SU-DHL-6 (cell line): ENCODE results near the gene PROSER3.

Source experiments
- H2AFZ ChIP-seq: fragments of 200-600 bp; sonication (generic); 2 replicates; pipeline ENCODE4 v1.6.1; 2014; ENCODE audit warnings: low read depth, mild to moderate bottlenecking, moderate library complexity, mixed read lengths, antibody characterized with exemption, low read length; ENCODE audit not compliant: severe bottlenecking
- H3F3A ChIP-seq: fragments of 200-600 bp; shearing (Covaris generic); 2 replicates; pipeline ENCODE4 v1.6.0; 2016; ENCODE audit warnings: antibody characterized with exemption, mild to moderate bottlenecking; ENCODE audit not compliant: insufficient read depth
- H3K27ac ChIP-seq: fragments of 200-600 bp; sonication (generic); 2 replicates; pipeline ENCODE4 v1.5.1; 2016; ENCODE audit warnings: low read depth, mild to moderate bottlenecking, low read length, moderate library complexity, mixed read lengths
- H3K27me3 ChIP-seq: fragments of 200-600 bp; sonication (generic), shearing (Covaris generic); 2 replicates; pipeline ENCODE4 v1.6.0; 2014; ENCODE audit warnings: mild to moderate bottlenecking, low read length
- H3K36me3 ChIP-seq: fragments of 200-600 bp; sonication (generic); 2 replicates; pipeline ENCODE4 v1.6.1; 2014; ENCODE audit warnings: mild to moderate bottlenecking, low read length, mixed read lengths
- H3K4me2 ChIP-seq: fragments of 300-600, 200-600 bp; shearing (Covaris generic), sonication (generic); 2 replicates; pipeline ENCODE4 v1.6.0; 2014; ENCODE audit warnings: low read length, low read depth, mild to moderate bottlenecking; ENCODE audit not compliant: poor library complexity, severe bottlenecking
- H3K4me3 ChIP-seq: fragments of 200-600 bp; sonication (generic); 2 replicates; pipeline ENCODE4 v1.5.1; 2014; ENCODE audit warnings: antibody characterized with exemption, low read length, mild to moderate bottlenecking, mixed read lengths; ENCODE audit not compliant: insufficient read depth, poor library complexity, severe bottlenecking
- H3K79me2 ChIP-seq: fragments of 200-600 bp; sonication (generic); 2 replicates; pipeline ENCODE4 v1.6.1; 2014; ENCODE audit warnings: mild to moderate bottlenecking, low read length, moderate library complexity; ENCODE audit not compliant: insufficient read depth
- H3K9ac ChIP-seq: fragments of 200-600 bp; sonication (generic); 2 replicates; pipeline ENCODE4 v1.7.0; 2014; ENCODE audit warnings: mild to moderate bottlenecking, low read length
- H3K9me2 ChIP-seq: fragments of 200-600 bp; sonication (generic); replicated peaks from 2 replicates; pipeline ENCODE4 v1.6.1; 2014; ENCODE audit warnings: low read length; ENCODE audit not compliant: insufficient read depth
- H3K9me3 ChIP-seq: fragments of 200-600 bp; sonication (generic); 2 replicates; pipeline ENCODE4 v1.6.1; 2014; ENCODE audit warnings: low read length, mixed read lengths; ENCODE audit not compliant: insufficient read depth
- H4K20me1 ChIP-seq: fragments of 200-600 bp; sonication (generic); 2 replicates; pipeline ENCODE4 v1.6.1; 2014; ENCODE audit warnings: low read depth, mild to moderate bottlenecking, antibody characterized with exemption, low read length, moderate library complexity, mixed read lengths
- EZH2phosphoT487 ChIP-seq: fragments of 200-600 bp; sonication (generic), shearing (Covaris generic); conservative IDR thresholded peaks from 2 replicates; pipeline ENCODE4 v1.6.1; 2018; ENCODE audit warnings: mild to moderate bottlenecking, antibody characterized with exemption, low read length, moderate library complexity, mixed read lengths
- TF ChIP-seq, protein P1 (sequence below): fragments of 200-600 bp; sonication (generic); IDR thresholded peaks from one replicate; pipeline ENCODE4 v1.5.1; 2017; ENCODE audit warnings: antibody characterized with exemption, mild to moderate bottlenecking, low read length, moderate library complexity; ENCODE audit not compliant: insufficient read depth, poor library complexity, severe bottlenecking

Gene PROSER3

DNA sequence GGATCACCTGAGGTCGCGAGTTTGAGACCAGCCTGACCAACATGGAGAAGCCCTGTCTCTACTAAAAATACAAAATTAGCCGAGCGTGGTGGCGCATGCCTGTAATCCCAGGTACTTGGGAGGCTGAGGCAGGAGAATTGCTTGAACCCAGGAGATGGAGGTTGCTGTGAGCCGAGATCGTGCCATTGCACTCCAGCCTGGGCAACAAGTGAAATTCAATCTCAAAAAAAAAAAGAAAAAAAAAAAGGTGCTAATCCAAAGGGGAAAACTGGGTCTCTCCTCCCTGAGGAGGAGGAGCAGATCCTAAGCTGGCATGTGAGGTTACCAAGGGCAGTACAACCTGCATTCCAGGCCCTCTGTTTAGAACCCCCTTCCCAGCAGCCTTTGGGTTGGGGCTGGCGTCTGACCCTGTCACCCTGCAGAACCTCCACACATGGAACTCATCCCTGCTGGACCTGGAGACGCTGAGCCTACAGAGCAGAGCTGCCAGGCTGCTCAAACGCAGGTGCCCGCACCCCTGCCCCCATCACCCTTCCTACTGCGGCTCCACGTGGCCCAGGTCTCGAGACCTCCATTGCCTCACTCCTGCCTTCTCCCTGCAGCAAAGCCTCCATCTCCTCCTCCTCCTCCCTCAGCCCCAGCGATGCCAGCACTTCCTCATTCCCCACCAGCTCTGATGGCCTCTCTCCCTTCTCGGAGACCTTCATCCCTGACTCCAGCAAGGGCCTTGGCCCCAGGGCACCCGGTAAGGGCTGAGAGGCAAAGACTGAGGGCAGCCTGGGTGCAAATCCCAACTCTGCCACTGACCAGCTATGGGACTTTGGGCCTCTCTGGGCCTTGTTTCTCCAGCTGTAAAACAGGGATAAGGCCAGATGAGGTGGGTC lies 6.7 kb downstream of the PROSER3 start:
- Histone ChIP-seq H3F3A (no peaks in the 10 kb centered on the region), H3K27ac (no peak overlapping the region), H3K4me3 (no peak overlapping the region), H3K36me3 (no peaks in the 10 kb centered on the region), H3K4me2 (no peak overlapping the region), H3K9me3 (no peaks in the 10 kb centered on the region), H4K20me1 (no peaks in the 10 kb centered on the region), H3K79me2 (peaks cover 5% of the 10 kb centered on the region; the same call in 1 of the 2 replicates), H3K9me2 (no peaks in the 10 kb centered on the region), H2AFZ (no peak overlapping the region), H3K9ac (no peak overlapping the region), H3K27me3 (no peaks in the 10 kb centered on the region)
- no peak for TF ChIP-seq EZH2phosphoT487
- TF ChIP-seq, protein P1, sequence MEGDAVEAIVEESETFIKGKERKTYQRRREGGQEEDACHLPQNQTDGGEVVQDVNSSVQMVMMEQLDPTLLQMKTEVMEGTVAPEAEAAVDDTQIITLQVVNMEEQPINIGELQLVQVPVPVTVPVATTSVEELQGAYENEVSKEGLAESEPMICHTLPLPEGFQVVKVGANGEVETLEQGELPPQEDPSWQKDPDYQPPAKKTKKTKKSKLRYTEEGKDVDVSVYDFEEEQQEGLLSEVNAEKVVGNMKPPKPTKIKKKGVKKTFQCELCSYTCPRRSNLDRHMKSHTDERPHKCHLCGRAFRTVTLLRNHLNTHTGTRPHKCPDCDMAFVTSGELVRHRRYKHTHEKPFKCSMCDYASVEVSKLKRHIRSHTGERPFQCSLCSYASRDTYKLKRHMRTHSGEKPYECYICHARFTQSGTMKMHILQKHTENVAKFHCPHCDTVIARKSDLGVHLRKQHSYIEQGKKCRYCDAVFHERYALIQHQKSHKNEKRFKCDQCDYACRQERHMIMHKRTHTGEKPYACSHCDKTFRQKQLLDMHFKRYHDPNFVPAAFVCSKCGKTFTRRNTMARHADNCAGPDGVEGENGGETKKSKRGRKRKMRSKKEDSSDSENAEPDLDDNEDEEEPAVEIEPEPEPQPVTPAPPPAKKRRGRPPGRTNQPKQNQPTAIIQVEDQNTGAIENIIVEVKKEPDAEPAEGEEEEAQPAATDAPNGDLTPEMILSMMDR, result no peak

DNA sequence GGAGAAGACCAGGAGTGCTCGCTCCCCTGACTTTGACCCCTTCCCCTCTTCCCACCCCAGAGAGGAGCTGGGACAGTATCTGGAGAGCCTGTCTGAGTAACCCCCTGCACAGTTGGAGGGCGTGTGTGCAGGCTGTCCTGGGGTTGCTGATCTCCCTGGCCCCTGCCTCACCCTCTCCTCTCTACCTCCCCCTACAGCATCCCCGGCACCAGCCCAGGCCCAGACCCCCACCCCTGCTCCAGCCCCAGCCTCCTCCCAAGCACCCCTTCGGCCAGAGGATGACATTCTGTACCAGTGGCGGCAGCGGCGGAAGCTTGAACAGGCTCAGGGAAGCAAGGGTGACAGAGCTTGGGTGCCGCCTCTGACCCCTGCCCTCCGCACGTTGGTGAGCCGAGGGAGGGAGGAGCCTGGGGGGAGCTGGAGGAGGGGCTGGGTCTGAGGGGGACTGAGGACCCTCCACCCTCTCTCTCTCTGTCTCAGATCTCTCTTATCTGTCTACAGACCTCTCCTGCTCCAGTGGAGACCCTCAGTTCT lies 8.7 kb downstream of the PROSER3 start:
- Histone ChIP-seq H3K27me3 (no peaks in the 10 kb centered on the region), H3K9me3 (no peaks in the 10 kb centered on the region), H3K9ac (no peak overlapping the region), H3F3A (no peaks in the 10 kb centered on the region), H3K4me3 (no peak overlapping the region), H3K79me2 (no peaks in the 10 kb centered on the region), H3K27ac (no peak overlapping the region), H3K9me2 (no peaks in the 10 kb centered on the region), H3K36me3 (no peaks in the 10 kb centered on the region), H2AFZ (no peak overlapping the region), H3K4me2 (no peak overlapping the region), H4K20me1 (no peaks in the 10 kb centered on the region)
- TF ChIP-seq EZH2phosphoT487, result no peak
- TF ChIP-seq, protein P1, result no peak

DNA sequence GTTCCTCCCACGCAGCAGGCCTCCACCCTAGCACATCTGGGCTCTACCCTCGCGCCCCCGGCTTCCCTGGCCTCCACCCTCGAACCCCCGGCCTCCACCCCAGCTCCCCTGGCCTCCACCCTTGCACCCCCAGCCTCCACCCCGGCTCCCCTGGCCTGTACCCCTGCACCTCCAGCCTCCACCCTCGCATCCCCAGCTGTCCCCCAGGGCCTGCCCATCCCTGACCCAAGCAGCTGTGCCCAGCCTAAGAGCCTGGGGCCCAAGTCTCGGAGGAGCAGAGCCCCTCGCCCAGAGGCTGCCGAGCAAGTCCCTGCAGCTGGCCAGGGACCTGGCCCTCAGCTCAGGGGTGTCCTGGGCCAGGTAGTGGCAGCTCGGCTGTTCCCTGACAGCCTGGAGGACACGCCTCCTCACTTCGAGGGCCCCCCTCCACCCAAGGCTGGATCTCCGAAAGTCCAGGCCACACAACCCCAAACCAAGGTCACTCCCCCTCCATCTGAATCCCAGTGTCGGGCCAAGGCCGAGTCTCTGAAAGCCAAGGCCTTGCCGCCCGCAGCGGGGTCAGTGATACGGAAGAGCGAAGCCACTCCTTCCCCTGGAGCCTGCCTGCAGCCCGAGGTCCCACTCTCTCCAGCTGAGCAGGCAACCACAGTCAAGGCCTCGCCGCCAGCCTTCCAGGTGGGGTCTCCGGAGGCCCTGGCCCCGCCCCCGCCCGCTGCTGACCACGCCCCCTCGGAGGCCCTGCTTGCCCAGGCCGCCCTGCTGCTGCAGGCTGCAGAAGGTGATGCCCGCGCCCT lies 9.5 kb downstream of the PROSER3 start:
- H2AFZ ChIP-seq, result no peak overlapping the region
- H3K4me2 ChIP-seq, result no peak overlapping the region

More for the DNA sequence above, 9.5 kb downstream of the PROSER3 start:
- Histone ChIP-seq H3K27me3 (no peaks in the 10 kb centered on the region), H3K79me2 (no peaks in the 10 kb centered on the region), H3K9me2 (no peaks in the 10 kb centered on the region), H3K9me3 (no peaks in the 10 kb centered on the region), H3K36me3 (no peaks in the 10 kb centered on the region), H4K20me1 (no peaks in the 10 kb centered on the region), H3K27ac (no peak overlapping the region), H3F3A (no peaks in the 10 kb centered on the region), H3K9ac (no peak overlapping the region), H3K4me3 (no peak overlapping the region)
- TF ChIP-seq EZH2phosphoT487, result no peak
- TF ChIP-seq, protein P1, result no peak
